Skeletal muscle tissue (tissue), 4 donors: ENCODE measurements around the gene MTHFD2. TPM values are rescaled to one million over a fixed set of nuclear protein-coding genes. Genes with fewer than 3 reads are reported as not detected.
A peak's percentile ranks its signal among the peaks of the same experiment; 100 is the strongest.
"Not testable (repeated sequence)": the region's sequence is repeated elsewhere in the genome, so short reads cannot be mapped to it uniquely, and the experiment has no call there.

Experiments
- H3K27ac ChIP-seq: one replicate; pipeline ENCODE4 v1.7.0; 2013; ENCODE audit warnings: mild to moderate bottlenecking, low read depth, low read length, inconsistent platforms
- H3K27me3 ChIP-seq, 3 donors: one replicate each; pipeline ENCODE4 v1.7.0; 2013; ENCODE audit warnings: low read length in 3 of 3; ENCODE audit not compliant: control insufficient read depth in 3 of 3, insufficient read depth in 3 of 3
- H3K36me3 ChIP-seq, 3 donors: one replicate each; pipeline ENCODE4 v1.7.0; 2013; ENCODE audit warnings: low read length in 3 of 3; ENCODE audit not compliant: control insufficient read depth in 3 of 3, insufficient read depth in 3 of 3
- H3K4me1 ChIP-seq, 3 donors: one replicate each; pipeline ENCODE4 v1.7.0; 2013; ENCODE audit warnings: low read length in 3 of 3, mild to moderate bottlenecking in 3 of 3; ENCODE audit not compliant: control insufficient read depth in 3 of 3, insufficient read depth in 3 of 3
- H3K4me3 ChIP-seq, 3 donors: one replicate each; pipeline ENCODE4 v1.7.0; 2013; ENCODE audit warnings: low read length in 3 of 3
- H3K9ac ChIP-seq, 3 donors: one replicate each; pipeline ENCODE4 v1.7.0; 2013; ENCODE audit warnings: low read length in 3 of 3, mild to moderate bottlenecking in 3 of 3, moderate library complexity in 2 of 3, low read depth in 1 of 3
- H3K9me3 ChIP-seq, 3 donors: one replicate each; pipeline ENCODE4 v1.7.0; 2013; ENCODE audit warnings: low read length in 3 of 3; ENCODE audit not compliant: control insufficient read depth in 3 of 3
- total RNA-seq: library from RNA; depleted of rRNA; stranded (reverse); fragments of >200 nt; gene quantifications from one replicate; pipeline ENCODE4 v1.2.3, GENCODE V29; 2014
- donor health status: Osteomylitis.

Gene MTHFD2
- total RNA-seq, 1 donor from 2014 or later: 28.2 TPM

DNA sequence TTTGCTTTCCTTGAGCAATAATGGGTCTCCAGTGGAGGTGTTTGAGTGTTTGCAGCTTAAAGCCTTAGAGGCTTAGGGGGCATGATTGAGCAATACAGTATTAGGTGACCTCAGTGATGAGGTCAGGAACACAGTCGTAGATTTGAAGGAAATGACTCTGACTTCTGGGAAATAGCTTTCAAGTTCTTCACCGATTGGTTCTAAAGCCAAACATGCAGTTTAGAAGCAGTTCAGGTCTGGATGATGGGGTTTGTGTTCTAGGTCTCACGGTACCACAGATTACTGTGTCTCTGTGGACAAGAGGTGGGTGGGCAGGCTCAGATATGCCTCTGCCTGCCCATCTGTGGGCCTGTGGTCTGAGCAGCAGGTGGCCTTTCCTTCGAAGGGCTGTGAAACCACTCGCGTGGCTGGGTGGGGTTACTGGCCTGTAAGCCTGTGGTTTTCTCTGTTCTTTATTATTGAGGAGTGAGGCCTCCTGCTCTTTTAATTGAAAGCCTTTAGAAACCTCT is 7.8 kb downstream of the MTHFD2 start:
- Histone ChIP-seq H3K9me3 (no peaks in the 10 kb centered on the region), H3K27ac (peak overlapping the region; percentile 76), H3K27me3 (no peaks in the 10 kb centered on the region), H3K36me3 (peaks cover 5 to 20% (median 16%) of the 10 kb centered on the region in 3 donors), H3K4me3 (peak overlapping the region in 1 of 3 donors; percentile 7), H3K9ac (peak overlapping the region in 2 of 3 donors; percentile 16 to 28), H3K4me1 (peaks cover 19 to 25% (median 25%) of the 10 kb centered on the region in 3 donors)

DNA sequence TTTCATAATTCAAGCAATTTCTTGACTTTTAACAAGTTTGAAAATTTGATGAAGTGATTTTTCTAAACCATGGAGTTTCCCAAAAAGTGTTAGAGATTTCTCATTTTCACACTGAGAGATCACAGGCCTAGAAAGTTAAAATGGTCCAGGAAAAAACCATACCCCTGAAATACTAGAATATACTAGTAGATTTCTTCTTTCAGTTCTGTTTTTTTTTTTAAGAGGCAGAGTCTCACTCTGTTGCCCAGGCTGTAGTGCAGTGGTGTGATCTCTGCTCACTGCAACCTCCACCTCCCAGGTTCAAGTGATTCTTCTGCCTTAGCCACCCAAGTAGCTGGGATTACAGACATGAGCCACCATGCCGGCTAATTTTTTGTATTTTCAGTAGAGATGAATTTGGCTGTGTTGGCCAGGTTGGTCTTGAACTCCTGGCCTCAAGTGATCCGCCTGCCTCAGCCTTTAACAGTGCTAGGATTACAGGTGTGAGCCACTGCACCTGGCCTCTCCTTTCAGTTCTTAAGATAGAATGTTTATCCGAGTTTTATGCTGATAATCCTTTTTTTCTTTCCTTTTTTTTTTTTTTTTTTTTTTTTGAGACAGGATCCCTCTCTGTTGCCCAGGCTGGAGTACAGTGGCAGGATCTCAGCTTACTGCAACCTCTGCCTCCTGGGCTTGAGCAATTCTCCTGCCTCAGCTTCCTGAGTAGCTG is 14.4 kb downstream of the MTHFD2 start:
- Histone ChIP-seq H3K27ac (no peak overlapping the region), H3K4me3 (no peak overlapping the region), H3K27me3 (no peaks in the 10 kb centered on the region), H3K4me1 (no peaks in the 10 kb centered on the region), H3K36me3 (peaks cover 5 to 41% (median 36%) of the 10 kb centered on the region in 3 donors), H3K9ac (no peak overlapping the region), H3K9me3 (no peaks in the 10 kb centered on the region)

DNA sequence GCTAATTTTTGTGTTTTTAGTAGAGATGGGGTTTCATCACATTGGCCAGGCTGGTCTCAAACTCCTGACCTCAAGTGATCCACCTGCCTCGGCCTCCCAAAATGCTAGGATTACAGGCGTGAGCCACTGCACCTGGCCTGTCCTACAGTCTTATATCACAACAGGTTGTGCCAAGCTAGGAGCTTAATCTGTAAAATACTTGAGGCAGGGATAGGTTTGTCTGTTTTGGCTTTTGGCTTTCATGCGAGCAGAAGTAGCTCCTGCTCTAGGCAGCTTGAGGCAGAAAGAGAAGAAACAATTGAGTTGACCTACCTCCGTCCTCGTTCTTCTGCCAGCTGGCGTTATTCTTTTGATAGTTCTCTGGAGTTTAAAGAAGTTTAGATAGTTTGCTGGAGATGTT is 17.4 kb downstream of the MTHFD2 start:
- not testable (repeated sequence) for H3K27ac ChIP-seq, H3K27me3 ChIP-seq, H3K4me3 ChIP-seq, H3K9me3 ChIP-seq, H3K9ac ChIP-seq, H3K4me1 ChIP-seq
- peaks cover 6 to 34% (median 26%) of the 10 kb centered on the region in 3 donors for H3K36me3 ChIP-seq

DNA sequence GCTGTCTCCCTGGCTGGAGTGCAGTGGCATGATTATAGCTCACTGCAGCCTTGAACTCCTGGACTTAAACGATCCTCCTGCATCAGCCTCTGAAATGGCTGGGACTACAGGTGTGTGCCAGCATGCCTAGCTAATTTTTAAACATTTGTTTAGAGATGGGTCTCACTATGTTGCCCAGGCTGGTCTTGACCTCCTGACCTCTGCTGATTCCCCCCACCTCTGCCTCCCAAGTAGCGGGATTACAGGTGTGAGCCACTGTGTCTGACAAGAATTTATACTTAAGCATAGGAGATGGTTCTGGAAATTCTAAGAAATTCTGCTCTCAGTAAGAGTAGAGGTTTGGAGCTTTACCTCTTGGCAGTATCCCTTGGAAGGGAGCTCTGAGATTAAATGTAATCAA is 18.2 kb downstream of the MTHFD2 start:
- Histone ChIP-seq H3K27ac (no peak overlapping the region), H3K4me3 (no peak overlapping the region), H3K27me3 (no peaks in the 10 kb centered on the region), H3K9ac (no peak overlapping the region), H3K4me1 (peaks cover 0 to 1% (median 0%) of the 10 kb centered on the region in 3 donors), H3K36me3 (peaks cover 3 to 32% (median 19%) of the 10 kb centered on the region in 3 donors), H3K9me3 (no peaks in the 10 kb centered on the region)

DNA sequence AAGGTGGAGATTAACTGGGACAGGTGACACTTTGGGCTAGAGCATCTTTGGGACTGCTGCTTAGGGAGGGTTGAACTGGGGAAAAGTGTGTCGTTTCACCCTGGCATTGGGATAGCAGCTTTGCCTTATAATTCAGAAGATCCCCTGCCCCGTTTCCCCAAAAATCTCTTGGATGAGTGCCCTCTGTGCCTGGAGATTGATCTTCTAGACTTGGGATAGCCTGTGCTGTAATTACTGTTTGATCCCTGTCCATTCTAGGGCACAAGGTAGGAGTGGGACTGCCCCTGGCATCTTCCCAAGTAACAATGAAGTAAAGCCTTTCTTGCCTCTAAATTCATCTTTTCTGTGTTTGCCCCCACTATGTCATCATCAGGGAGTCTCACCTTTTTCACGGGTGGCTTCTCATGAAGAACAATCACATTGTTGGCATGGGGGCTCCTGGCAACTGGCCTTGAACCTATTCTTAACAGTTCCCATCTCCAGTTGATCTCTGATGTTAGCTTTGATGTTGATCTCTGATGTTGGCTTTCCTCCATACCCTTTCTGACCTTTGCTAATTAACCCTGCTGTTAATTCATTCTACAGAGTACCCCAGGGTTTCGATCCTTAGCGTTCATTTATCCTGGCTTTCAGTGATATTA is 21.6 kb downstream of the MTHFD2 start:
- Histone ChIP-seq H3K4me1 (peaks cover 0 to 11% (median 0%) of the 10 kb centered on the region in 3 donors), H3K9ac (no peak overlapping the region), H3K27ac (no peak overlapping the region), H3K4me3 (no peak overlapping the region), H3K9me3 (no peaks in the 10 kb centered on the region), H3K27me3 (no peaks in the 10 kb centered on the region), H3K36me3 (peaks cover 3 to 18% (median 7%) of the 10 kb centered on the region in 3 donors)

DNA sequence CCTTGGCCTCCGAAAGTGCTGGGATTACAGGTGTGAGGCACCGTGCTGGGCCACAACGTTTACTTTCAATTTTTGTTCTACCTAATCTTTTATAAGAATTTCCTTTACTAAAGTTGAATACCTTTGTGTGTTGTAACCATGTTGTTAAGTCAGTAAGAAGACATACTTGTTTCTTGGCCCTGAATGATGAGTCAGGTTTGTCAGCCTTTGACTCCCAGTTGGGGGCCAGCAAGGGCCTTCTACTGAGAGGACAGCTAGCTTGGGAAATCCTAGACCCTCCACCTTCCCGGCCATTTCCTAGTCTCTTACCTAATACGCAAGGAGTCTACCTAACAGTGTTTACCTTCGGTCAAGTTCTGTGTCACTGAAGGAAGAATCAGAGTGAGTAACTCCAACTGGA is 22.7 kb downstream of the MTHFD2 start:
- Histone ChIP-seq H3K27me3 (no peaks in the 10 kb centered on the region), H3K9me3 (no peaks in the 10 kb centered on the region), H3K9ac (no peak overlapping the region), H3K36me3 (peaks cover 3 to 18% (median 7%) of the 10 kb centered on the region in 3 donors), H3K27ac (no peak overlapping the region), H3K4me1 (peaks cover 5 to 18% (median 6%) of the 10 kb centered on the region in 3 donors), H3K4me3 (no peak overlapping the region)

DNA sequence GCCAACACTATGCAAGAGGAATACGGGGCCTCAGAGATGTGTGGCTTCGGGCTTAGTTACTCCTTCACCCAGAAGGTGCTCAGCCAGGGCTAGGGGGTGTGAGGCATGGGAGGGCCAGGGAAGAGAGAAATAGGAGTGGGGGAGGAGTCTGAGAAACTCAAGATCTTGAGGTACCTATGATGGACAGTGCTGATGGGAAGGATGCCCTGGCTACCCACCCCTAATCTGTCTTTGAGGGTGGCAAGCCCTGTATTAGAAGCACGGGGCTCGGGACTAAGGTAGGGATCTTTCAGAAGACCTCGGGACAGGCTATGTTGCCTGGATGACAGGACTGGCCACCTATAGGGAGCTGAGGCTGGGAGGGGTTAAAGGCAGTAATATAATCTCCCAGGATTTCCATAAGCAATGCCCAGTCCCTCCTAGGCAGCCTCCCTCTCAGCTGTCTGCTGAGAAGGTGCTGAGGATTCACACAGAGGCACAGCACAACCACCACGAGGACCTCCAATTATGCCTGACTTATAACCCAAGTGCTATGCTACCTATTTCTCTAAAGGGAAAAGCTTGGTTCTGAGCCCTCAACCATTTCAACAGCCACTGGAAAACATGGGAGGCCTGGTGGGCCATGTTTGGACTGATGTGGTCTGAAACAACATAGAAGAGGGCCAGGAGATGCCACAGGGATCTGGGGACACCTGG is 23.3 kb downstream of the MTHFD2 start:
- Histone ChIP-seq H3K4me3 (no peak overlapping the region), H3K9ac (no peak overlapping the region), H3K9me3 (no peaks in the 10 kb centered on the region), H3K4me1 (peaks cover 8 to 24% (median 11%) of the 10 kb centered on the region in 3 donors), H3K27ac (no peak overlapping the region), H3K36me3 (peaks cover 2 to 15% (median 3%) of the 10 kb centered on the region in 3 donors), H3K27me3 (no peaks in the 10 kb centered on the region)

DNA sequence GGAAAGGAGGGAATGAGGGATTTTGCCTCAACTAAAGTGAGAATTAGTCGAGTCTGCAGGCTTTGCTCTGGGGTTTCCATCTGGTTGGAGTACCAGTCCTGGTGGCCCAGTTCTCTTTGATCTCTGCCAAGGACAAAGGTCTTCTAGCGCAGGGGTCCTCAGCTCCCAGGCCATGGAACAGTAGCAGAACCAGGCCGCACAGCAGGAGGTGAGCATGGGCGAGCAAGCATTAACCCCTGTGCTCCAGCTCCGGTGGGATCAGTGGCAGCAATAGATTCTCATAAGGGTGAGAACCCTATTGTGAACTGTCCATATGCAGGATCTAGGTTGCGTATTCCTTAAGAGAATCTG is 23.9 kb downstream of the MTHFD2 start:
- Histone ChIP-seq H3K4me1 (peaks cover 13 to 29% (median 16%) of the 10 kb centered on the region in 3 donors), H3K36me3 (peaks cover 2 to 14% (median 3%) of the 10 kb centered on the region in 3 donors), H3K9me3 (no peaks in the 10 kb centered on the region), H3K27ac (no peak overlapping the region), H3K27me3 (no peaks in the 10 kb centered on the region), H3K4me3 (no peak overlapping the region), H3K9ac (no peak overlapping the region)

DNA sequence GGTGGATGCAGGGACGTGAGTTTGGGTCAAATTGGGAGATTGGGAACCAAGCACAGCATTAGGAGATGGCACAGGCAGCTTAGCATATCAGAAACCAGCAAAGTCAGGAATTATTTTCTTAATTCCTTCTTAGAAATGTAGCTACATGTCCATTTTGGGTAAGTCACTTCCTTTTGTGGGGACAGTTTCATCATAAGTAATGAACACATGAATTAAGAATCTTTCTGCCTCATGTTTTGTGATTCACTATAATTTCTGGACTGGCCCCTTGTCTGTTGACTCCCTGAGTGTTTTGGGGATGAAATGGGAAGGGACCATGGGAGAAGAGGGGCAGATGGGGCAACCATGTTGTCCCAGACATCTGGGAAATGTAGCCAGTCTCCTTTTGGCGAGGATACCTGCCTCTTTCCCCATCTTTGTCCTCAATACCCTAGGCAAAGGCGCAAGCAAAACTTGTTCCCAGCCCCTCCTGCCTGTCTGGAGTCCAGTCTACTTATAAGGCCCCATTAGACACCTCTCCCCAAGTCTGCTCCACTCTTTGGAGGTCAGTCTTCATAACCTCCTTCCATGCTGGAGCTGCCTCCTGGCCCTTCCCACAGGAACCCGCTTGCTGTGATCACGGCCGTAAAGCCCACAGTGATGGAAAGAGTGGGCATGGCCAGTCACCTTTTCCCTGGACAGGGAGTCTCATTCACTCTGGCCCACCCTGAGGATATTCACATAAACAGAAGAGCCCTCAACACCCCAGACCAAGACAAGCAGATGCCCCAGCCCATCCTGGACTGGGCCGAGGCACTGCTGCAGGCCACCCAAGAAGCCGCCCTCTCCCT is 25.7 kb downstream of the MTHFD2 start:
- Histone ChIP-seq H3K9me3 (no peaks in the 10 kb centered on the region), H3K27me3 (no peaks in the 10 kb centered on the region), H3K4me3 (no peak overlapping the region), H3K4me1 (peaks cover 13 to 37% (median 16%) of the 10 kb centered on the region in 3 donors), H3K27ac (no peak overlapping the region), H3K36me3 (peaks cover 0 to 3% (median 1%) of the 10 kb centered on the region in 3 donors), H3K9ac (no peak overlapping the region)
